HEK293T (cell line): ENCODE measurements around the gene ZNF296.

Source experiments
- CTCF ChIA-PET: fragments of 350-600 bp; formaldehyde crosslinking; extraction: SDS; loops from one replicate; lab custom pipeline; 2021; ENCODE audit warnings: antibody characterized with exemption, inconsistent platforms; lab: Yijun Ruan, JAX
- POLR2A ChIA-PET: fragments of 350-600 bp; formaldehyde crosslinking; extraction: SDS; loops from one replicate; lab custom pipeline; 2020; ENCODE audit warnings: antibody characterized with exemption, inconsistent platforms; lab: Yijun Ruan, JAX
- DNase-seq: peaks from one replicate; pipeline ENCODE4 v3.0.0; 2012; ENCODE audit warnings: mixed read lengths; ENCODE audit errors: extremely low spot score
- ARNT ChIP-seq: fragments of 450-650 bp; IDR thresholded peaks from 2 replicates; pipeline ENCODE4 v1.6.1; 2017; ENCODE audit warnings: mild to moderate bottlenecking
- BHLHE40 ChIP-seq: fragments of 450-650 bp; IDR thresholded peaks from 2 replicates; pipeline ENCODE4 v1.6.1; 2016; ENCODE audit warnings: mild to moderate bottlenecking, moderate library complexity, borderline replicate concordance
- CTBP1 ChIP-seq: fragments of 450-650 bp; IDR thresholded peaks from 2 replicates; pipeline ENCODE4 v1.6.1; 2016; ENCODE audit warnings: borderline replicate concordance
- ELF4 ChIP-seq: fragments of 450-650 bp; IDR thresholded peaks from 2 replicates; pipeline ENCODE4 v1.6.1; 2017; ENCODE audit warnings: antibody characterized with exemption
- FOXA1 ChIP-seq: fragments of 450-650 bp; IDR thresholded peaks from 2 replicates; pipeline ENCODE4 v1.6.1; 2016; ENCODE audit warnings: mild to moderate bottlenecking
- FOXK2 ChIP-seq: fragments of 450-650 bp; IDR thresholded peaks from 2 replicates; pipeline ENCODE4 v1.6.1; 2016; ENCODE audit warnings: mild to moderate bottlenecking
- FOXM1 ChIP-seq: fragments of 450-650 bp; IDR thresholded peaks from 2 replicates; pipeline ENCODE4 v1.6.1; 2017; ENCODE audit warnings: mild to moderate bottlenecking, borderline replicate concordance
- HDGF ChIP-seq: fragments of 450-650 bp; IDR thresholded peaks from 2 replicates; pipeline ENCODE4 v1.6.1; 2017; ENCODE audit warnings: antibody characterized with exemption, borderline replicate concordance
- L3MBTL2 ChIP-seq: fragments of 450-650 bp; conservative IDR thresholded peaks from 2 replicates; pipeline ENCODE4 v1.6.1; 2016; ENCODE audit warnings: mild to moderate bottlenecking
- LEF1 ChIP-seq: fragments of 450-650 bp; IDR thresholded peaks from 2 replicates; pipeline ENCODE4 v1.6.1; 2017; ENCODE audit warnings: mild to moderate bottlenecking, borderline replicate concordance
- NFRKB ChIP-seq: fragments of 450-650 bp; IDR thresholded peaks from 2 replicates; pipeline ENCODE4 v1.6.1; 2016; ENCODE audit warnings: mild to moderate bottlenecking, moderate library complexity
- SP1 ChIP-seq: fragments of 450-650 bp; IDR thresholded peaks from 2 replicates; pipeline ENCODE4 v1.6.1; 2017
- SUZ12 ChIP-seq: fragments of 450-650 bp; IDR thresholded peaks from 2 replicates; pipeline ENCODE4 v1.6.1; 2016; ENCODE audit warnings: mild to moderate bottlenecking
- TARDBP ChIP-seq: fragments of 450-650 bp; IDR thresholded peaks from 2 replicates; pipeline ENCODE4 v1.6.1; 2016
- ZNF384 ChIP-seq: fragments of 450-650 bp; IDR thresholded peaks from 2 replicates; pipeline ENCODE4 v1.6.1; 2016
- TF ChIP-seq, protein P1 (sequence below): fragments of 450-650 bp; IDR thresholded peaks from 2 replicates; pipeline ENCODE4 v1.6.1; 2016

ZNF296 gene

DNA sequence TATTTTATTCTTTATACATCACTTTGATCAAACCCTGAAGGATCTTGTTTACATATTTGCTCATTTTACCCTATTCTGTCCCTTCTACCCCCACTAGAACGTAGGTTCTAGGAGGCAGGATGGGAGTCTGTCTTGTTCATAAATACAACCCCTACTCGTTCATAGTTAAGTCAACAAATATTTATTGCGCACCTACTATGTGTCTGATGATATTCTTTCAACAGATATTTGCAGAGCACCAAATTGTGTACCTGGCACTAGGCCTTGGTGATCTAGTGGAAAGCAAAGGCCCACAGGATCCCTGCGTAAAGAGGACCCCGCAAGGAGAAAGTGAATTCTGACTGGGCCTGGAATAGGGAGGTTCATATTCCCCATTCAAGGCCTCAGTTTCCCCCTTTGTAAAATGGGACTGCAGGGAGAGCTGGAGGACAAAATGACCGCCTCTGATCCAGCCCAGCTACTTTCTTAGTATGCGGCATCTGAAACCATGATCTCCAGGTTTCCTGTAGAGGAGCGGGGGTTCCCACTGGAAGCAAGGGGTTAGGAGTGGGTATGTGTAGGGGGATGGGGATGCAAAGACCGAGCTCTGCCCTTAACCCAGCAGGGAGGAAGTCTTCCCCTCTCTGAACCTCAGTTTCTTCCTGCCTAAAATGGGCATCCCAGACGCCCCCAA is 2.2 kb upstream of the ZNF296 start:
- TF ChIP-seq L3MBTL2 (0 out of 2 replicates have a peak, but pooled peaks have one; percentile 38), BHLHE40 (no peak)
- POLR2A ChIA-PET, result interaction anchor here (0.6 to 2.7 kb wide), 6 partner anchors 10 to 76 kb away, joined by 3 to 44 read pairs (median 4); partner anchors contain the start of genes CLASRP and PPP1R37
- CTCF ChIA-PET, result no interaction called here
- DNase-seq, result no peak

DNA sequence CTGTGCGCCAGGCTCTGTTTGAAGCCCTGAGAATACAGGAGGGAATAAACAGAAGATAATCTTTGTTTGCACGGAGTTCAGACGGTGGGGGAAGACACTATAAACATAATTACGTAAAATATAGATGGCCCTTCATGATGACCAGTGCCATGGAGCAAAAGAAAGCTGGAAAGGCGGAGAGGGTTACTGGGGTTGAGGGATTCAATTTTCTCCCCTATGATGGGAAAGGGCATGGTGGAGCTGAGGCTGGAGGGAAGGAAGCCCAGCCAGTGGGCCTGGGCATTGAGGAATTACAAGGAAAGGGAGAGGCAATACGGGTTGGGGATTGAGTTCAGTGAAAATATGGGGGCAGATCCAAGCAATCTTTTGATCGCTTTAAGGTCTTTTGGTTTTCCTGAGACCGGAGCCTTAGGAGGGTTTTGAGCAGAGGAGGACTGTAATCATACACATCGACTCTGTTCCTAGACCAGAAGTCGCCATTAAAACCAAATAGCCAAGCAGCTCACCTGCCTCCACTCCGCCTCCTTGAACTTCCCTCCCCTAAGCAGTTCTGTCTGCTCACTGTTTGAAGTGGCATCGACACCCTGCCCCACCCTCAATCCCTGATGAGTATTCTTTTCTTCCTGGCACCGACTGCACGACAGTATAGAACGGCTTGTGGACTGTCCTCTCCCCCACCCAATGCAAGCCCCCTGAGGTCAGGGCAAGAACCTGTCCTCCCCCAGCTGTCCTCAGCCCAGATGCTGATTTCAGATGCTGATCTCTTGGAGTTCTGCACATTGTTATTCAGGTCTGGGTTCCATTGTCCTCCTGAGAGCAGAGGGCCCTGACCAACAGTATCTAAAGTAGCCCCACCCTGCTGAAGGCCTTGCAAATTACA is 813 bp upstream of the ZNF296 start:
- POLR2A ChIA-PET, result interaction anchor here (0.6 to 3.7 kb wide), 2 partner anchors 11 to 15 kb away, joined by 3 to 21 read pairs; partner anchors contain the start of gene PPP1R37
- CTCF ChIA-PET, result no interaction called here
- peak; percentile 17; the same call in 1 of the 2 replicates for TF ChIP-seq L3MBTL2
- no peak for TF ChIP-seq HDGF
- no peak for TF ChIP-seq ARNT
- TF ChIP-seq ZNF384, result no peak
- TF ChIP-seq BHLHE40, result no peak
- TF ChIP-seq FOXA1, result no peak
- TF ChIP-seq SP1, result no peak
- DNase-seq, result no peak

DNA sequence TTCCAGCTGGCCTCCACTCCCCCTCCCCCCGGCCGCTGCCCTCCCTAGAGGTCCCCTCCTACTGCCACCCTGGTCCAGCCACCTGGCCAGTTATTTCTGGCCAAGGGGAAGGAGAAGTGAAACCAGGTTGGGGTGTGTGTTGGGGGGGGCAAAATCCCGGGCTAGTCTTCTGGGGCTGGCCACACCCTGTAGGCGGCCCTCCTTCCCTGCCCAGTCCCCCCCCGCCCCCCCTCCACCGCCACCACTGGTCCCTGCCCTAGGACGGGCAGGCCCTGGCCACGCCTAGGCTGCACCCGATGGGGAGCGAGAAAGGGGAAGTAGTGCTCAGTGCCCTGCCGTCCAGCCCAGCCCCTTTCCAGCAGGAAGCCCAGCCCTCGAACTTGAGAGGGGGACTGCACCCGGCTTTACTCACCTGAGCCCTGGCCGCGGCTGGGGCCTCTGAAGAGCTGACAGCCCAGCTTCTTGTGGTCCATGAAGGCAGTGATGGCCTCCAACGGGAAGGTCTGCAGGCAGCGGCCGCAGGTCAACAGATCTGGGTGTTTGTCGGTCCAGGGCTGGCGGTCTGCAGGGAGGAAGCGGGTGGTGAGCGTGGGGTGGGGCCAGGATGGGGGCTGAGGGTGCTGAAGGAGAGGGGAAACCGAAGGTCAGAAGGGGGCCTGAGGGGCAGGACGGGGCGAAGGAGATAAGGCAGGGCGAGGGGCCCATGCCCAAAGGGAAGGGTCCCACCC is 813 bp downstream of the ZNF296 start:
- TF ChIP-seq ZNF384 (no peak), BHLHE40 (no peak), L3MBTL2 (no peak), LEF1 (no peak), SP1 (no peak)
- TF ChIP-seq, protein P1, sequence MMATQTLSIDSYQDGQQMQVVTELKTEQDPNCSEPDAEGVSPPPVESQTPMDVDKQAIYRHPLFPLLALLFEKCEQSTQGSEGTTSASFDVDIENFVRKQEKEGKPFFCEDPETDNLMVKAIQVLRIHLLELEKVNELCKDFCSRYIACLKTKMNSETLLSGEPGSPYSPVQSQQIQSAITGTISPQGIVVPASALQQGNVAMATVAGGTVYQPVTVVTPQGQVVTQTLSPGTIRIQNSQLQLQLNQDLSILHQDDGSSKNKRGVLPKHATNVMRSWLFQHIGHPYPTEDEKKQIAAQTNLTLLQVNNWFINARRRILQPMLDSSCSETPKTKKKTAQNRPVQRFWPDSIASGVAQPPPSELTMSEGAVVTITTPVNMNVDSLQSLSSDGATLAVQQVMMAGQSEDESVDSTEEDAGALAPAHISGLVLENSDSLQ, result no peak
- POLR2A ChIA-PET, result interaction anchor here (2.4 to 3.7 kb wide), 2 partner anchors 17 to 36 kb away, joined by 12 to 21 read pairs; partner anchors contain the start of genes CLASRP and PPP1R37
- CTCF ChIA-PET, result interaction anchor here (1.4 kb wide), 1 partner anchor 16 kb away, joined by 6 read pairs; no protein-coding TSS in a partner anchor
- DNase-seq, result no peak

DNA sequence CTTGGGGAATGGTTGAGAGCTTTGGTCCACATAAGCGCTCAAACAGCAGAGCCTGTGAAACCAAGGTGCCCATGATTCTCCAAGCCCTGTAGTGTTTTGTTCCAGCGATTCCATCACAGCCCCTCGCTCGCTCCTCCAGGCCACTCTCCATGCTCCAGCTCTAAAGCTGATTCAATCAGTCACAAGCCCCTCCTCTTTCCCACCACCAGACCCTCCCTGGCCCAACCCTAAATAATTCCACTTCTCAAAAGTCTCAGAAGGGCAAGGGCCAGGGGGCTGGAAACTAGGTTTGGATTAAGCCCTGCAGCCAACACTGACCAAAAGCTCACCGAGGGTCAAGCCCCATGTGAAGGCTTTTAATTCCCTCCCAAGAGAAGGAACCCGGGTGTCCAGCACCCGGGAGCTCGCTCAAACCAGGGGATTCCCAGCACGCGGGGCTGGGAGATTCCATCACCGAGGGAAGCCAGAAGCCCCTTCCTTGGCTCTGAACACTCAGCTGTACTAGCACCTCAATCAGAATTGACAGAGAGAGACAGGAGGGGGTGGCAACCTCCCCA is 1.5 kb downstream of the ZNF296 start:
- ChIA-PET CTCF (interaction anchor here (0.5 to 1.4 kb wide), 2 partner anchors 15 to 128 kb away, joined by 3 to 6 read pairs; no protein-coding TSS in a partner anchor), POLR2A (interaction anchor here (2.4 to 3.7 kb wide), 2 partner anchors 17 to 36 kb away, joined by 12 to 21 read pairs; partner anchors contain the start of genes CLASRP and PPP1R37)
- DNase-seq, result no peak
- TF ChIP-seq NFRKB, result no peak
- TF ChIP-seq FOXA1, result no peak
- TF ChIP-seq TARDBP, result no peak
- TF ChIP-seq, protein P1, result no peak
- no peak for TF ChIP-seq SUZ12
- no peak for TF ChIP-seq BHLHE40

DNA sequence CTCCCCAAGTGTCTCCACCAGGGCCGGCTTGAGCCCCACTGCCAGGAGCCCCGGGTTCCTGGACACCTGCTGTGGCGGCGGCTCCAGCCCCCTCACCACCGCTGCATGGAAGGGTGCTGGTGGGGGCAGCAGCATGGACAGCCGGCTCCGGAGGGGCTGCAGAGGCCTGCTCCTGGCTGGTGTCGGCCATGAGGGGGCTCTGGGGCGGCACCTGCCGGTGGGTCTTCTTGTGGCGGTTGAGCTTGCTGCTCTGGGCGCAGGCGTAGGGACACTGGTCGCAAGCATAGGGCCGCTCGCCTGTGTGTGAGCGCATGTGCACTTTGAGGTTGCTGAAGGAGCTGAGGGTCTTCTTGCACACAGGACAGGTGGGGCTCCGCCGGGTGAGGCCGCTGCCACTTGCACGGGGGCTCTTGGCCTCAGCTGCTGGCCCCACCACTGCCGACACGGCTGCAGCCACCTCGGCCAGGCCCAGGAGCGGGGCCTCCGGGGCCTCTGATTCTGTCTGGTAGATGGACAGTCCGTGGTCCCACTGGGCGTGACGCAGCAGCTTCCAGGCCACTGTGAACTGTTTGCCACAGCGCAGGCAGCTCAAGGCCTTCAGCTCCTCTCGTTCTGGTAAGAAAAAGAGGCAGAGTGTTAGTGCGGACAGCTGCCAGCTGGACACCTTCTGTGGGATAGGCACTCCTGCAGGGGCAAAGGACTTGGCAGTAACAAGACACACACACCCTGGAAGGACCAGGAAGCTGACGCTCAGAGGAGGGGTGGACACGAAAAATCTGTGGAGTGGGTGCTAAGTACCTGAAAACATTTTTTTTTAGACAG is 4.1 kb downstream of the ZNF296 start:
- CTCF ChIA-PET, result interaction anchor here (0.6 to 1.2 kb wide), 2 partner anchors 13 to 14 kb away, joined by 4 to 6 read pairs; no protein-coding TSS in a partner anchor
- DNase-seq, result no peak
- TF ChIP-seq LEF1 (no peak), NFRKB (no peak), L3MBTL2 (no peak), ARNT (no peak), ZNF384 (no peak), ELF4 (no peak)
- POLR2A ChIA-PET, result interaction anchor here (0.9 to 1.6 kb wide), 3 partner anchors 20 to 34 kb away, joined by 3 to 6 read pairs (median 4); no protein-coding TSS in a partner anchor

DNA sequence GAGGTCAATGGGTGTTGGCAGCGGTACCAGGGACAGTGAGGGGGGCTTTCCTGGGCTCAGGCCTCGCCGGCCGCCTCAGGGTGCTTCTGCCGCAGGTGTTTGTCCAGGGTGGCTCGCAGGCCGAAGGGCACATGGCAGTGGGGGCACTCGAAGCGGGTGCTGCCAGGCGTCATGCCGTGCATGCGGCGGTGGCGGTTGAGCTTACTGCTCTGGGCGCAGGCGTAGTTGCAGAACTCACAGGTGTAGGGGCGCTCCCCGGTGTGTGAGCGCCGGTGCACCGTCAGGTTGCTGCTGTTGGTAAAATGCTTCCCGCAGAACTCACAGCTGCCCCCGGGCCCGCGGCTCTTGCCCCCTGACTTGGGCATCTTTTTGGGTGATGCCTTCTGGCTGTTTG is 4.7 kb downstream of the ZNF296 start:
- CTCF ChIA-PET, result interaction anchor here (1.2 kb wide), 1 partner anchor 12 kb away, joined by 4 read pairs; no protein-coding TSS in a partner anchor

More for the DNA sequence above, 4.7 kb downstream of the ZNF296 start:
- POLR2A ChIA-PET, result interaction anchor here (0.9 to 1.6 kb wide), 3 partner anchors 20 to 33 kb away, joined by 3 to 6 read pairs (median 4); no protein-coding TSS in a partner anchor
- no peak for DNase-seq
- TF ChIP-seq FOXM1 (no peak), BHLHE40 (no peak), SUZ12 (no peak), ELF4 (no peak), FOXA1 (no peak), L3MBTL2 (no peak), HDGF (no peak), ARNT (no peak), NFRKB (no peak), CTBP1 (no peak), TARDBP (no peak), FOXK2 (no peak), SP1 (no peak), LEF1 (no peak), ZNF384 (no peak)
- TF ChIP-seq, protein P1, result no peak
